ENCODE results near the gene PGA4. TPM values are rescaled to one million over a fixed set of nuclear protein-coding genes. Genes with fewer than 3 reads are reported as not detected.
"Not testable (repeated sequence)": the region's sequence is repeated elsewhere in the genome, so short reads cannot be mapped to it uniquely, and the experiment has no call there.

The PGA4 gene
- total and polyA plus RNA-seq, 9 donors: 0.66 to 4.4 (median 1.7) TPM

DNA sequence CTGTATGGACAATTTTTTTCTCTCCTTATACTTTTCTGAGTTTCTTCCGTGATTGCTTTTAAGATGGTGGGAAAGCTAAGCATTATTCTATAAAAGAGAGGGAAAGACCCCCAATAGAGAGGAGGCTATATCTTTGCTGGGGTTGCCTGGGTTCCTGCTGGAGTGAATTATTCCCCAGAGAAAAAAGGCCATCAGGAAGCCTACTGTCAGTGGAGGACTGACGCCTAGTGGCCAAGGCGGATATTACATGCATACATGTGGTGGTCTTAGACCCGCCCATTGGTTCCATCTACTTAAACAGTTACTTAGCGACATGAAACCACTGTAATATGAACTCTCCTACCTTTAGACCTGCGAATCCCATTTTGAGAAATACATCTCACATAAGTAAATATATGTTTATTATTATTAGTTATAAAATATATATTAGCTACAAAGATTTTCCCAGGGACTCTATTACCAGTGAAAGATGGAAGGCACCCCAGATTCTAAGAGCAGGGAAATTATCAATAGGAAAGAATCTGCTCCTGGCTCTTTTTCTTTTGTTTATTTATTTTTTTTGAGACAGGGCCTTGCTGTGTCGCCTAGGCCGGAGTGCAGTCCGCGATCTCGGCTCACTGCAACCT, 34.5 kb upstream of the PGA4 start:
- peak; percentile 83 for DNase-seq
- H3K4me3 ChIP-seq (ENCODE audit: low read length): no peak overlapping the region
- no peaks in the 10 kb centered on the region for H3K4me1 ChIP-seq (ENCODE audit: control insufficient read depth, insufficient read depth, low read length)
- no peak overlapping the region for H3K27ac ChIP-seq (ENCODE audit: low read length)
- H3K9me3 ChIP-seq (replicated peaks; ENCODE audit: control insufficient read depth, low read depth, low read length): no peaks in the 10 kb centered on the region
- WGBS (ENCODE audit: insufficient coverage): no CpG with 5 or more reads among the region's 11 CpGs
- no peaks in the 10 kb centered on the region for H3K36me3 ChIP-seq (ENCODE audit: control insufficient read depth, insufficient read depth, low read length)
- H3K27me3 ChIP-seq (ENCODE audit: control insufficient read depth, insufficient read depth, low read length): peaks cover 2% of the 10 kb centered on the region

DNA sequence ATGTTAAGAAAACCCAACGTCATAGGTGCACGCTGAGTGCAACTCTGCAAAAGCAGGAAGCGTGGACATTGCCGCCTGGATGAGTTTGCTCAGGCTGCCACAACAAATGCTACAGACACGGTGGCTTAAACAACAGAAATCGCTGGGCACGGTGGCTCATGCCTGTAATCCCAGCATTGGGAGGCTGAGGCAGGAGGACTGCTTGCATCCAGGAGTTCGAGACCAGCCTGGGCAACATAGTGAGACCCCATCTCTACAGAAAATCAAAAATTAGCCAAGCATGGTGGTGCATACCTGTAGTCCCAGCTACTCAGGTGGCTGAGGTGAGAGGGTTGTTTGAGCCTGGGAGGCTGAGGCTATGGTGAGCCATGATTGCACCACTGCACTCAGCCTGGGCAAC, 32.2 kb upstream of the PGA4 start:
- WGBS (ENCODE audit: insufficient coverage): 87% methylated on average over 8 of the region's 8 CpGs
- H3K4me1 ChIP-seq (ENCODE audit: control insufficient read depth, insufficient read depth, low read length): no peaks in the 10 kb centered on the region
- DNase-seq: no peak
- peaks cover 3% of the 10 kb centered on the region for H3K27me3 ChIP-seq (ENCODE audit: control insufficient read depth, insufficient read depth, low read length)
- no peak overlapping the region for H3K4me3 ChIP-seq (ENCODE audit: low read length)
- no peaks in the 10 kb centered on the region for H3K36me3 ChIP-seq (ENCODE audit: control insufficient read depth, insufficient read depth, low read length)
- no peak overlapping the region for H3K27ac ChIP-seq (ENCODE audit: low read length)
- no peaks in the 10 kb centered on the region for H3K9me3 ChIP-seq (replicated peaks; ENCODE audit: control insufficient read depth, low read depth, low read length)

DNA sequence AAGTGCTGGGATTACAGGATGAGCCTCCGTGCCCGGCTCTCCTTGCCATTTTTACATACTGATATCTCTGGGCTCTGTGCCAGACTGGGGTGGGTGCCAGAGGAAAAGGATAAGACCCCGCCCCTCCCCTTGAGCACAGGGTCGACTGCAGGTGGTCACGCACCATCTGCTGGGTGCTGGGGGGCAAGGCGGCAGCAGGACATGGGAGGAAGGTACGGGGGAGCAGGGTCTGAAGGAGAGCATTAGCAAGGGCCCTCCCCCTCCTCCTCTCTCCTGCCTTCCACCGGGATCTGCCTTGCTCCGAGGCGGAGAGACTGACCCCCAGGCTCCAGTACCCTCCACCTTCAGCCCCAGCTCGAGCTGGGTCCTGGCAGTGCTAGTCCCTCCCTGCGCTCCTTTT, 28.6 kb upstream of the PGA4 start:
- Histone ChIP-seq H3K27me3 (ENCODE audit: control insufficient read depth, insufficient read depth, low read length) (peaks cover 5% of the 10 kb centered on the region), H3K4me3 (ENCODE audit: low read length) (no peak overlapping the region), H3K9me3 (replicated peaks; ENCODE audit: control insufficient read depth, low read depth, low read length) (no peaks in the 10 kb centered on the region), H3K4me1 (ENCODE audit: control insufficient read depth, insufficient read depth, low read length) (no peaks in the 10 kb centered on the region), H3K27ac (ENCODE audit: low read length) (no peak overlapping the region), H3K36me3 (ENCODE audit: control insufficient read depth, insufficient read depth, low read length) (no peaks in the 10 kb centered on the region)
- DNase-seq: no peak
- WGBS (ENCODE audit: insufficient coverage): 21% methylated on average over 5 of the region's 12 CpGs

DNA sequence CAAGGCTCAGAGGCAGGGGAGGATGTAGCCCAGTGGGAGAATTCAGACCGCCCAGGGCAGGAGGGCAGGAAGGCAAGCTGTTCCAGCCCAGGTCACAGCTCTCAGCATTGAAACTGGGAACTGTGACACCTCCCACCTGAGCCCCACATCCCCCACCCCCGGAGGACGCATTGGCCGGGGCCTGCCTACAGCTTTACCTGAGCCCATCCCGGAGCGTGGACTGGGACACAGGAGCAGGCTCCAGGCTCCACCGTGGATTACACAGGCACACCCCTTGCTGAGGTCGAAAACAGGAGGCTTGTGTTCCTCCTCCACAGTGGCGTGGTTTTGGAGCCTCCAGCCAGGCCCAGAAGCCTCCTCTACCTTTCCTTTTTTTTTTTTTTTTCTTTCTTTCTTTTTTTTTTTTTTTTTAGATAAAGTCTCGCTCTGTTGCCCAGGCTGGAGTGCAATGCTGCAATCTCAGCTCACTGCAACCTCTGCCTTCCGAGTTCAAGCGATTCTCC, 27.9 kb upstream of the PGA4 start:
- Histone ChIP-seq H3K27me3 (ENCODE audit: control insufficient read depth, insufficient read depth, low read length) (peaks cover 6% of the 10 kb centered on the region), H3K9me3 (replicated peaks; ENCODE audit: control insufficient read depth, low read depth, low read length) (peaks cover 2% of the 10 kb centered on the region), H3K4me1 (ENCODE audit: control insufficient read depth, insufficient read depth, low read length) (no peaks in the 10 kb centered on the region), H3K36me3 (ENCODE audit: control insufficient read depth, insufficient read depth, low read length) (no peaks in the 10 kb centered on the region), H3K4me3 (ENCODE audit: low read length) (no peak overlapping the region), H3K27ac (ENCODE audit: low read length) (no peak overlapping the region)
- no peak for DNase-seq
- WGBS (ENCODE audit: insufficient coverage): 46% methylated on average over 7 of the region's 12 CpGs

DNA sequence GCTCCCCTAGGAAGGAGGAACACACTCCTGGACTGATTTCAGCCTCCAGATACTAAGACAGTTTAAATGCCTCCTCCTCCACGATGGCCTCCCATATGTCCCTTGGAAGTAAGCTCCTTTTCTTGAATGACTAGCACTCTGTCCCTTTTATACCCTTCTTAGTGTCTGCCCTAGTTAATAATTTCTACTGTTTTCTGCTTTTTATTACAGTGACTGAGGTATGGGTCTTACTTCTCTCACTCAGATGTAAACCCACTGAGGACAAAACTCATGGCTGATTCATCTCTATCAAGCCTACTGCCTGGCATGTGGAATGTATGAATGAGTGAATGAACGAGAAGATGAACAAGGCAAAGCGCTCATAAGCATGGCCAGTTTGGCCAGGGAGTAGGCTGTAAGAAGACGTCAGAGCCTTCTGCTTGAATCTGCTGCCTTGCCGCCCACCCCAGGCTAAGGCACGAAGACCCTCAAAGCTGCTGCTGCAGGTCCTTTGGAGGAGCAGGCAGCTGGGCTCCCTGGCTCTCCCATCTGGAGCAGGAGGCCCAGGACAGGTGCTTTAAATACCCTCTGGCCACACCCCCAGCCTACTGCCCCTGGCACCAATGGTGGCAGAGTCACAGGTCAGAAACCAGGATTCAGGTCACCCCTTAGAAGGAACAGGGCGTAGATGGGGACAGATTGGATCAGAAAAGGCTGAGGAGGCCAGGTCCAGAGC, 27.0 kb upstream of the PGA4 start:
- Histone ChIP-seq H3K27me3 (ENCODE audit: control insufficient read depth, insufficient read depth, low read length) (peaks cover 7% of the 10 kb centered on the region), H3K4me1 (ENCODE audit: control insufficient read depth, insufficient read depth, low read length) (no peaks in the 10 kb centered on the region), H3K4me3 (ENCODE audit: low read length) (no peak overlapping the region), H3K27ac (ENCODE audit: low read length) (no peak overlapping the region), H3K36me3 (ENCODE audit: control insufficient read depth, insufficient read depth, low read length) (no peaks in the 10 kb centered on the region), H3K9me3 (replicated peaks; ENCODE audit: control insufficient read depth, low read depth, low read length) (peaks cover 2% of the 10 kb centered on the region)
- DNase-seq: no peak
- WGBS (ENCODE audit: insufficient coverage): 74% methylated on average over 6 of the region's 7 CpGs

DNA sequence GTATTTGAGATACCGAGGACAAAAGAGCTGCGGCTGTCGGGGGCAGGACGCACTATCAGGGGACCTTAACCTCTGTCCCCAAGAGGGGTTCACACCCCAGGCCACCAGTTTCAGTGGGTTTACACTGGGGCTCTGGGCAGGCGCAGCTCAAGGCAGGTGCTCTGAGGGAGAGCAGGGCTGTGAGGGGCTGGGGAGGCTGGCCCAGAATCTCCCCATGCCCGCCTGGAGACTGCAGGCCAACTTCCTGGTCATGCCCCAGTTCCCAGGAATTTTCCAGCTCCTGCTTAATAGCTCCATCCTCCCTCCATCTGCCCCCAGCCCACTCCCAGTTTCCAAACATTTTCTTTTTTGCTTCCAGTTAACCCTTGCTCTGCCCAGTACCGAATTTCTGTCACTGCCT, 26.4 kb upstream of the PGA4 start:
- H3K4me1 ChIP-seq (ENCODE audit: control insufficient read depth, insufficient read depth, low read length): no peaks in the 10 kb centered on the region
- no peak overlapping the region for H3K4me3 ChIP-seq (ENCODE audit: low read length)
- no peak for DNase-seq
- H3K36me3 ChIP-seq (ENCODE audit: control insufficient read depth, insufficient read depth, low read length): no peaks in the 10 kb centered on the region
- 71% methylated on average over 1 of the region's 7 CpGs for whole genome bisulfite sequencing (ENCODE audit: insufficient coverage)
- H3K9me3 ChIP-seq (replicated peaks; ENCODE audit: control insufficient read depth, low read depth, low read length): peaks cover 2% of the 10 kb centered on the region
- peaks cover 7% of the 10 kb centered on the region for H3K27me3 ChIP-seq (ENCODE audit: control insufficient read depth, insufficient read depth, low read length)
- no peak overlapping the region for H3K27ac ChIP-seq (ENCODE audit: low read length)

DNA sequence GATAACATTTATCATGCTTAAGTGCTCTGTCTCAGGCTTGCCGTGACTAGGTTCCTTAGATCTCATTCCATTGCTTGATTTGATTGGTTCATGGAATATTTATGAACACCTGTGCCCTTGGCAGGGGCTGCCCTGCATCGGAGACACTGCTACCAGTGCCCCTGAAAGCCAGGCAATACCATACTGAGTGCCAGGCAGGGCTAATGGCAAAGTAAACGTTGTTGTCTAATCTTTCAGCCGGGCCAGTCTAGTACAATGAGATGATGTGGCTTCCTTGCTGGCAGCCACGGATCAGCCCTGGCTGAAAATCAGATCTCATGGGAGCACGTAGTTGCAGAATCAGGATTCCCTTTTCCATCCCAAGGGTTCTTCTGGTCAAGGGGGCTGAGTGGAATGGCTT, 23.8 kb upstream of the PGA4 start:
- DNase-seq: no peak
- Histone ChIP-seq H3K36me3 (ENCODE audit: control insufficient read depth, insufficient read depth, low read length) (no peaks in the 10 kb centered on the region), H3K9me3 (replicated peaks; ENCODE audit: control insufficient read depth, low read depth, low read length) (peaks cover 2% of the 10 kb centered on the region), H3K4me1 (ENCODE audit: control insufficient read depth, insufficient read depth, low read length) (no peaks in the 10 kb centered on the region), H3K4me3 (ENCODE audit: low read length) (no peak overlapping the region), H3K27ac (ENCODE audit: low read length) (no peak overlapping the region), H3K27me3 (ENCODE audit: control insufficient read depth, insufficient read depth, low read length) (peaks cover 7% of the 10 kb centered on the region)
- WGBS (ENCODE audit: insufficient coverage): 74% methylated on average over 5 of the region's 6 CpGs

DNA sequence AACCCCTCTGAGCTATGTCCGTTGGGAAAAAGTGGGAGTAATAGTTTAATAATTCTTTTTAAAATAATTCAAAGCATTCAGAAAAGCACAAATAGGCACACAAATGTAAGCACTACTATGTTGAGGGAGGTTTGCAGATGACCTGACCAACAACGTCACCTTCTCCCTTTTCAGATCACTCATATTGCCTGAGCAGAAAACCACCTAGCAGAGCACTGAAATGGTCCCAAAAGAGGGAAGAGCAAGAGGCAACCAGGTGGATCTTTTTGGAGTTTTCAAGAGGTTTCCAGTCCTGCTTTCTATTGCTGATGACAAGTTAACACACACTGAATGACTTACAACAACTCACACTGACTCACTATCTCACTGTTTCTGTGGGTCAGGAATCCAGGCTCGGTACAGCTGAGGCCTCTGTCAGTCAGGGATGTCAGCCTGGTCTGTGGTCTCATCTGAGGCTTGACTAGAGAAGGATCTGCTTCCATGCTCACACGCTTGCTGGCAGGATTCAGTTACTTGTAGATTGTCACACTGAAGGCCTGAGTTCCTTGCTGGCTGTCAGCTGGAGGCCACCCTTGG, 23.1 kb upstream of the PGA4 start:
- Histone ChIP-seq H3K9me3 (replicated peaks; ENCODE audit: control insufficient read depth, low read depth, low read length) (peaks cover 2% of the 10 kb centered on the region), H3K27ac (ENCODE audit: low read length) (no peak overlapping the region), H3K36me3 (ENCODE audit: control insufficient read depth, insufficient read depth, low read length) (no peaks in the 10 kb centered on the region), H3K4me1 (ENCODE audit: control insufficient read depth, insufficient read depth, low read length) (no peaks in the 10 kb centered on the region), H3K27me3 (ENCODE audit: control insufficient read depth, insufficient read depth, low read length) (peaks cover 4% of the 10 kb centered on the region), H3K4me3 (ENCODE audit: low read length) (no peak overlapping the region)
- no peak for DNase-seq
- 79% methylated on average over 2 of the region's 4 CpGs for WGBS (ENCODE audit: insufficient coverage)

DNA sequence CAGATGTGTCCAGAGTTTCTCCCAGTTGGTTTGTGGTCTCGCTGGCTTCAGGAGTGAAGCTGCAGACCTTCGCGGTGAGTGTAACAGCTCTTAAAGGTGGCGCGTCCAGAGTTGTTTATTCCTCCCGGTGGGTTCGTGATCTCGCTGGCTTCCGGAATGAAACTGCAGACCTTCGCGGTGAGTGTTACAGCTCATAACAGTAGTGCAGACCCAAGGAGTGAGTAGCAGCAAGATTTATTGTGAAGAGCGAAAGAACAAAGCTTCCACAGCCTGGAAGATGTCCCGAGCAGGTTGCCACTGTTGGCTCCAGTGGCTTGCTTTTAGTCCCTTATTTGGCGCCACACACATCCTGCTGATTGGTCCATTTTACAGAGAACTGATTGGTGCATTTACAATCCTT, 20.7 kb upstream of the PGA4 start:
- Histone ChIP-seq H3K36me3 (ENCODE audit: control insufficient read depth, insufficient read depth, low read length) (no peaks in the 10 kb centered on the region), H3K4me1 (ENCODE audit: control insufficient read depth, insufficient read depth, low read length) (no peaks in the 10 kb centered on the region), H3K27ac (ENCODE audit: low read length) (no peak overlapping the region), H3K27me3 (ENCODE audit: control insufficient read depth, insufficient read depth, low read length) (peaks cover 2% of the 10 kb centered on the region), H3K4me3 (ENCODE audit: low read length) (no peak overlapping the region), H3K9me3 (replicated peaks; ENCODE audit: control insufficient read depth, low read depth, low read length) (peaks cover 2% of the 10 kb centered on the region)
- no peak for DNase-seq
- WGBS (ENCODE audit: insufficient coverage): 72% methylated on average over 13 of the region's 14 CpGs

DNA sequence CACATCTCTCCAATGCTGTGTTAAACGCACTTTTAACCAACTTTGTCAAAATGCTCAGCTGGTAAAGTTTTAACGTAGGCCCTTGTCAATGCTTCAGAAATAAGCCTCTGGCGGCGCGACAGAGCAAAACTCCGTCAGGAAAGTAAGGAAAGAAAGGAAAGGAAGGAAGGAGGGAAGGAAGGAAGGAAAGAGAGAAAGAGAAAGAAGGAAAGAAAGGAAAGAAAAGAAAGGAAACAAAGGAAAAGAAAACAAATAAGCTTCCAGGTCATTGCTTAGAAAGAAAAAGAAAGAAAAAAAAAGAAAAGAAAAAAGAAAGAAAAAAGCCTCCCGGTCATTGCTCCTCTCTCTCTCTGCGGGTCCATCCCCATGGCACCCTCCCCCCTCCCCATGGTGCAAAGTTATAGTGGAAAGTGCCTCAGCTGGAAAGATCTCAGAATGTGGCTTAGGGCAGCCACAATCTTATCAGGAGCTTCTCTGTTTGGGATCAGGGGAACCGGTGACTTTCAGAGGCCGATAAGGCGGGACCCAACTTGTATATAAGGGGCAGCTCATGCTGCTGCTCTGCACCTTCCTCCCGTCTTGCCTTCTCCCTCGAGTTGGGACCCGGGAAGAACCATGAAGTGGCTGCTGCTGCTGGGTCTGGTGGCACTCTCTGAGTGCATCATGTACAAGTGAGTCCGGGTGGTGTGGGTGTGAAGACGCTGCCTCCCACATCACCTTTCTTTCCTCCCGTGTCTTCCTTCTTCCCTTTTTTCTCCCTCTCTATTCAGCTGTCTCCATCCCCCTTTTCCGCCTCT, 19.0 kb upstream of the PGA4 start, which contains the start of gene PGA3:
TSS of gene PGA3 (plus strand) at position 566 of the 797 bp plus-strand sequence. CDS start at position 616, 50 bp downstream.
- not testable (repeated sequence) for H3K36me3 ChIP-seq (ENCODE audit: control insufficient read depth, insufficient read depth, low read length); H3K4me3 ChIP-seq (ENCODE audit: low read length); H3K27me3 ChIP-seq (ENCODE audit: control insufficient read depth, insufficient read depth, low read length); DNase-seq; H3K9me3 ChIP-seq (replicated peaks; ENCODE audit: control insufficient read depth, low read depth, low read length); H3K4me1 ChIP-seq (ENCODE audit: control insufficient read depth, insufficient read depth, low read length); H3K27ac ChIP-seq (ENCODE audit: low read length)
- WGBS (ENCODE audit: insufficient coverage): 75% methylated on average over 5 of the region's 18 CpGs
